ENCODE results near the gene MEIOB. TPM values are rescaled to one million over a fixed set of nuclear protein-coding genes. Genes with fewer than 3 reads are reported as not detected.

The MEIOB gene
- total RNA-seq, 1 experiment from 2014 or later, result 0.62 TPM

GRCh38 chr16:1788708-1789100, 83.3 kb downstream of the MEIOB start:
- Histone ChIP-seq H3K27me3 (replicated peaks; ENCODE audit: insufficient read depth, low read depth, low read length, poor library complexity) (no peaks in the 10 kb centered on the region), H3K4me1 (ENCODE audit: insufficient read depth, low read length, poor library complexity, severe bottlenecking) (no peaks in the 10 kb centered on the region), H3K27ac (ENCODE audit: low read depth, low read length, poor library complexity, severe bottlenecking) (no peak overlapping the region), H3K4me3 (ENCODE audit: low read depth, low read length, poor library complexity, severe bottlenecking) (no peak overlapping the region), H3K36me3 (ENCODE audit: insufficient read depth, low read length, poor library complexity, severe bottlenecking) (peaks cover 18% of the 10 kb centered on the region), H3K9me3 (ENCODE audit: low read depth, low read length, poor library complexity, severe bottlenecking) (no peaks in the 10 kb centered on the region)
- no peak for TF ChIP-seq CTCF (conservative IDR thresholded peaks at IDR 0.05; ENCODE audit: low read depth, low read length)
- no peak for TF ChIP-seq EZH2 (IDR thresholded peaks at IDR 0.05; ENCODE audit: borderline replicate concordance, low read depth, low read length, poor library complexity, severe bottlenecking)
- intact Hi-C loops (cut with micrococcal nuclease; ENCODE audit: unreplicated experiment), result no loop called here
- no peak for DNase-seq (ENCODE audit: low spot score)
- CTCF ChIA-PET, result no interaction called here
- BruUV-seq (replicated peaks), result no TSS peak
- POLR2A ChIA-PET (ENCODE audit: low non-redundant PET), result no interaction called here

GRCh38 chr16:1788095-1788707, 83.8 kb downstream of the MEIOB start:
- DNase-seq (ENCODE audit: low spot score), result no peak
- Histone ChIP-seq H3K9me3 (ENCODE audit: low read depth, low read length, poor library complexity, severe bottlenecking) (no peaks in the 10 kb centered on the region), H3K36me3 (ENCODE audit: insufficient read depth, low read length, poor library complexity, severe bottlenecking) (peaks cover 18% of the 10 kb centered on the region), H3K27ac (ENCODE audit: low read depth, low read length, poor library complexity, severe bottlenecking) (no peak overlapping the region), H3K27me3 (replicated peaks; ENCODE audit: insufficient read depth, low read depth, low read length, poor library complexity) (no peaks in the 10 kb centered on the region), H3K4me1 (ENCODE audit: insufficient read depth, low read length, poor library complexity, severe bottlenecking) (no peaks in the 10 kb centered on the region), H3K4me3 (ENCODE audit: low read depth, low read length, poor library complexity, severe bottlenecking) (no peak overlapping the region)
- ChIA-PET POLR2A (ENCODE audit: low non-redundant PET) (no interaction called here), CTCF (no interaction called here)
- intact Hi-C loops (cut with micrococcal nuclease; ENCODE audit: unreplicated experiment), result no loop called here
- no peak for TF ChIP-seq CTCF (conservative IDR thresholded peaks at IDR 0.05; ENCODE audit: low read depth, low read length)
- BruUV-seq (replicated peaks), result no TSS peak

GRCh38 chr16:1787322-1788094, 84.5 kb downstream of the MEIOB start:
- intact Hi-C loops (cut with micrococcal nuclease; ENCODE audit: unreplicated experiment), result no loop called here
- CTCF ChIA-PET, result no interaction called here
- no peak for TF ChIP-seq CTCF (conservative IDR thresholded peaks at IDR 0.05; ENCODE audit: low read depth, low read length)
- no peak for TF ChIP-seq EZH2 (IDR thresholded peaks at IDR 0.05; ENCODE audit: borderline replicate concordance, low read depth, low read length, poor library complexity, severe bottlenecking)
- POLR2A ChIA-PET (ENCODE audit: low non-redundant PET), result no interaction called here
- no peaks in the 10 kb centered on the region for H3K4me1 ChIP-seq (ENCODE audit: insufficient read depth, low read length, poor library complexity, severe bottlenecking)
- H3K27me3 ChIP-seq (replicated peaks; ENCODE audit: insufficient read depth, low read depth, low read length, poor library complexity), result no peaks in the 10 kb centered on the region
- BruUV-seq (replicated peaks), result no TSS peak
- no peak overlapping the region for H3K27ac ChIP-seq (ENCODE audit: low read depth, low read length, poor library complexity, severe bottlenecking)
- no peak overlapping the region for H3K4me3 ChIP-seq (ENCODE audit: low read depth, low read length, poor library complexity, severe bottlenecking)
- H3K36me3 ChIP-seq (ENCODE audit: insufficient read depth, low read length, poor library complexity, severe bottlenecking), result peaks cover 18% of the 10 kb centered on the region
- no peak for DNase-seq (ENCODE audit: low spot score)
- H3K9me3 ChIP-seq (ENCODE audit: low read depth, low read length, poor library complexity, severe bottlenecking), result no peaks in the 10 kb centered on the region
